Smooth muscle cell (in vitro differentiated cells): Measurements from ENCODE around the gene KLHL35. TPM values are rescaled to one million over a fixed set of nuclear protein-coding genes. Genes with fewer than 3 reads are reported as not detected.
A peak's percentile ranks its signal among the peaks of the same experiment; 100 is the strongest.

Experiments
- DNase-seq: peaks from one replicate; lab custom pipeline; 2025; ENCODE audit not compliant: unreplicated experiment; lab: John Stamatoyannopoulos, UW
- H2AFZ ChIP-seq: fragments of 200-600 bp; sonication (generic); 2 replicates; pipeline ENCODE4 v1.6.0; 2016; ENCODE audit warnings: antibody characterized with exemption, low read depth, mild to moderate bottlenecking
- H3F3A ChIP-seq: fragments of 200-600 bp; sonication (generic); 2 replicates; pipeline ENCODE4 v1.6.0; 2017; ENCODE audit warnings: antibody characterized with exemption, low read depth
- H3K27ac ChIP-seq: fragments of 200-600 bp; sonication (generic); 2 replicates; pipeline ENCODE4 v1.5.1; 2016; ENCODE audit warnings: low read depth, mild to moderate bottlenecking
- H3K27me3 ChIP-seq: fragments of 200-600 bp; sonication (generic); 2 replicates; pipeline ENCODE4 v1.6.1; 2016; ENCODE audit warnings: low read depth, mild to moderate bottlenecking
- H3K36me3 ChIP-seq: fragments of 200-600 bp; sonication (generic); 2 replicates; pipeline ENCODE4 v1.5.1; 2016; ENCODE audit warnings: low read depth
- H3K4me1 ChIP-seq: fragments of 200-600 bp; sonication (generic); 2 replicates; pipeline ENCODE4 v1.5.1; 2016; ENCODE audit warnings: low read depth
- H3K4me2 ChIP-seq: fragments of 200-600 bp; sonication (generic); 2 replicates; pipeline ENCODE4 v1.6.0; 2016; ENCODE audit warnings: mild to moderate bottlenecking
- H3K4me3 ChIP-seq: fragments of 200-600 bp; sonication (generic); 2 replicates; pipeline ENCODE4 v1.5.1; 2016; ENCODE audit warnings: mild to moderate bottlenecking
- H3K79me2 ChIP-seq: fragments of 200-600 bp; sonication (generic); 2 replicates; pipeline ENCODE4 v1.6.0; 2016; ENCODE audit warnings: low read depth, mild to moderate bottlenecking
- H3K9ac ChIP-seq: fragments of 200-600 bp; sonication (generic); 2 replicates; pipeline ENCODE4 v1.6.0; 2016; ENCODE audit warnings: low read depth
- H3K9me3 ChIP-seq: fragments of 200-600 bp; sonication (generic); replicated peaks from 2 replicates; pipeline ENCODE4 v1.5.1; 2016; ENCODE audit warnings: low read depth
- H4K20me1 ChIP-seq: fragments of 200-600 bp; sonication (generic); 2 replicates; pipeline ENCODE4 v1.6.0; 2016; ENCODE audit warnings: low read depth
- CTCF ChIP-seq: fragments of 200-600 bp; sonication (generic); IDR thresholded peaks from 2 replicates; pipeline ENCODE4 v1.5.1; 2017; ENCODE audit warnings: borderline replicate concordance, mild to moderate bottlenecking, antibody characterized with exemption; ENCODE audit not compliant: insufficient read depth, poor library complexity, severe bottlenecking
- WGBS: methylation state at CpG from one replicate; pipeline ENCODE4 v1.1.7; 2016; ENCODE audit warnings: low lambda C conversion rate; 5-methylcytosine and 5-hydroxymethylcytosine counted together
- polyA plus RNA-seq: library from polyadenylated mRNA; unstranded; fragments of >200 nt; fragmentation: Nextera tagmentation; extraction: Ambion mirVana; gene quantifications from 2 replicates; pipeline ENCODE4 v1.2.1, GENCODE V29; 2016
- total RNA-seq: library from RNA; depleted of rRNA; stranded (reverse); fragments of >200 nt; gene quantifications from 2 replicates; pipeline ENCODE4 v1.2.3, GENCODE V29; 2014

The KLHL35 gene
- total and polyA plus RNA-seq, 2 experiments from 2014 or later = 1.0 to 3.0 TPM

- no peak for DNase-seq
- Histone ChIP-seq H3K9me3 (no peaks in the 10 kb centered on the region), H4K20me1 (peaks cover 77% of the 10 kb centered on the region), H3K4me3 (peak overlapping the region; percentile 89), H3K4me2 (peak overlapping the region; percentile 94), H3K27ac (peak overlapping the region; percentile 86), H3F3A (peaks cover 40% of the 10 kb centered on the region), H2AFZ (no peak overlapping the region), H3K36me3 (peaks cover 21% of the 10 kb centered on the region), H3K79me2 (peaks cover 77% of the 10 kb centered on the region), H3K4me1 (peaks cover 15% of the 10 kb centered on the region), H3K9ac (peak overlapping the region; percentile 93), H3K27me3 (no peaks in the 10 kb centered on the region)
- no peak for TF ChIP-seq CTCF
- whole genome bisulfite sequencing = 93% methylated on average over 10 of the region's 10 CpGs
These were observed 30.8 kb downstream of the KLHL35 start for GRCh38 chr11:75402002-75402773.

DNA sequence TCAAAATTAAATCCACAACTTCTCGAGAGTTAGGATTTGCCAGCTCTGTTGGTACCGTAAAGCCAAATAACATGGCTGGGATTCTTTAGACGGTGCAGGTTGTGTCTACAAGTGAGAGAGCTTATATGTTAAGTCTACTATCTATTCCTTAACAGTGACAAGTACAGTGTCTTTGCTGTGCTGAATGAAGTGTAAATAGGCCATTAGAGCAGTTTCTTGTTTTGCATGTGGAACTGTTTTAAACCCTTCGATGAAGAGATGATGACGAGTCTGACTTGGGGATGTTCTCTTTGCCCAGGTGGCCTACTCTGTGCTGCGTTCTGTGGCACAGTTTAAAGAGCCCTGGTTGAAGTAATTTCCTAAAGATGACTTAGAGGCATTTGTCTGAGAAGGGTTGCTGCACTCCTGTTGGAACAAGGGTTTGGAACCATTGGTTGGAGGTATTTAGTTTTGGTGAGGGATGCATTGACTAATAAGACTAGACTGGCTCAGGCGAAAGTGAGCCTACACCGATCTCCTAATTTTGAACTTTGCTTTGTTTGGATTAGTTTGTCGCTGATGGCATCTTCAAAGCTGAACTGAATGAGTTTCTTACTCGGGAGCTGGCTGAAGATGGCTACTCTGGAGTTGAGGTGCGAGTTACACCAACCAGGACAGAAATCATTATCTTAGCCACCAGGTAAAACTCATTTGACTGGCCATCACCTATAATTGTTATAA, 32.7 kb downstream of the KLHL35 start:
- Histone ChIP-seq H3K79me2 (peaks cover 60% of the 10 kb centered on the region), H3K4me2 (peak overlapping the region; percentile 94), H3K9ac (peak overlapping the region; percentile 93), H2AFZ (no peak overlapping the region), H3K27me3 (no peaks in the 10 kb centered on the region), H3K9me3 (no peaks in the 10 kb centered on the region), H3K4me1 (peaks cover 15% of the 10 kb centered on the region), H4K20me1 (peaks cover 58% of the 10 kb centered on the region), H3K36me3 (peaks cover 7% of the 10 kb centered on the region), H3K4me3 (peak overlapping the region; percentile 89), H3F3A (peaks cover 28% of the 10 kb centered on the region), H3K27ac (peak overlapping the region; percentile 86)
- DNase-seq = no peak
- no peak for TF ChIP-seq CTCF
- 2% methylated on average over 11 of the region's 11 CpGs for WGBS

DNA sequence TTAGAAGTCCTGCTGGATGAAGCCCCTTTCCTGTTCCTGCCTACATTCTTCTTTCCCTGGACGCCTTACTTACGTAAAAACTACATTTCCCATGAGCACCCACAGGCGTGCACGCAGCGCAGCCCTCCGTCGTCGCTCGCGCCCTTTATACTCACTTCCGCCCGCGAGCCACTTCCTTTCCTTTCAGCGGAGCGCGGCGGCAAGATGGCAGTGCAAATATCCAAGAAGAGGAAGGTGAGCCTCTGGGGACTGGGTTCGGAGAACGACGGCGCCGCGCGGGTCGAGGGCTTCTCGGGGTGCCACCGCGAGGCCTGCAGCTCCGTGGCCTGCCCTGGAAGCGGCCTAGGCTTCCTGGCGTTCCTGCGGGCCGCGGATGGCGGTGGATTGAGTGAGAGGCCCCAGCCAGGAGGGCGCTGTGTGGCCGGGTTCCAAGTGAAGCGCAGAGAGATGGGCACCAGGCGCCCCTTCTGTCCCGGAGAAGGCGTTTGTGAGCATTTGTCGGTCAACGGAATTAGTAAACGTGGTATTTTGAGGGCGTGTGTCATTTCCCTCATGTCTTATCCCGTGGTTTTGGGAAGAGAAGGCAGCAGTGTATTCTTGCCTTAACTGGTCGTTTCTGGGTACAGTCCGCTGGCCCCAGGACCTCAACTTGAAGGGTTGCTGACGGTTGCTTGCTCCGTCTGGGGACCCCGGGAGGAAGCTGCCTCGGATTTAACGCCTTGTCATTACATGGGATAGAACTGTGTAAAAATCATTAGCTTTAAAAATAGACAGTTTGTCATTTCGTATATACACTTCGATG, 33.5 kb downstream of the KLHL35 start, which contains the start of gene RPS3:
Gene RPS3 (plus strand): TSS at position 175 of the 802 bp plus-strand sequence. CDS start 30 bp downstream, at position 205.
- Histone ChIP-seq H3K36me3 (no peaks in the 10 kb centered on the region), H3K27me3 (no peaks in the 10 kb centered on the region), H4K20me1 (peaks cover 51% of the 10 kb centered on the region), H3F3A (peaks cover 22% of the 10 kb centered on the region), H3K9ac (peak within 1 kb of the TSS; percentile 93), H3K4me2 (peak within 1 kb of the TSS; percentile 94), H3K79me2 (peaks cover 52% of the 10 kb centered on the region), H2AFZ (peak within 1 kb of the TSS; percentile 89), H3K9me3 (no peaks in the 10 kb centered on the region), H3K4me3 (peak within 1 kb of the TSS; percentile 89), H3K27ac (peak within 1 kb of the TSS; percentile 86), H3K4me1 (peaks cover 15% of the 10 kb centered on the region)
- DNase-seq = peak; percentile 53
- peak; percentile 16 for TF ChIP-seq CTCF
- 1% methylated on average over 55 of the region's 55 CpGs for WGBS
